Panc1 (cell line): ENCODE measurements around the gene MAMLD1. TPM values are rescaled to one million over a fixed set of nuclear protein-coding genes. Genes with fewer than 3 reads are reported as not detected.
A peak's percentile ranks its signal among the peaks of the same experiment; 100 is the strongest.

Experiments
- ATAC-seq: fragments of 200-7000 bp; cut with Tn5 transposase; 2 replicates; pipeline ENCODE4 v1.9.1; 2020; ENCODE audit warnings: mild to moderate bottlenecking, moderate library complexity
- Bru-seq: library from RNA; stranded (reverse); fragments of 400-500 nt; gene quantifications from one replicate; lab custom pipeline; 2021; lab: Mats Ljungman, UMichigan
- BruChase-seq, 2 experiments: library from RNA; stranded (reverse); fragments of 400-500 nt; gene quantifications; one replicate each; lab custom pipeline; 2021; lab: Mats Ljungman, UMichigan
- BruUV-seq: library from RNA; stranded (reverse); fragments of 400-500 nt; replicated peaks from 2 replicates; lab custom pipeline; 2021; lab: Mats Ljungman, UMichigan
- CTCF ChIA-PET: fragments of 300-600 bp; sonication (Branson Sonifier 250); formaldehyde crosslinking; loops from one replicate; lab custom pipeline; 2022; ENCODE audit warnings: antibody characterized with exemption; lab: Charles Lee
- POLR2A ChIA-PET: fragments of 300-600 bp; sonication (Branson Sonifier 250); formaldehyde crosslinking; loops from one replicate; lab custom pipeline; 2022; ENCODE audit warnings: antibody characterized with exemption; lab: Charles Lee
- DNase-seq: peaks from one replicate; pipeline ENCODE4 v3.0.0-alpha.2; 2010; ENCODE audit warnings: low read depth, low spot score
- H3K27ac ChIP-seq: 2 replicates; pipeline ENCODE4 v1.5.1; 2011; ENCODE audit warnings: mild to moderate bottlenecking, low read length, inconsistent platforms
- H3K27me3 ChIP-seq: fragments of 200-500 bp; sonication (Bioruptor generic); 2 replicates; pipeline ENCODE4 v1.6.0; 2014; ENCODE audit warnings: low read length, inconsistent platforms; ENCODE audit not compliant: control insufficient read depth, insufficient read depth
- H3K36me3 ChIP-seq: fragments of 200-500 bp; sonication (Bioruptor generic); 2 replicates; pipeline ENCODE4 v1.5.1; 2014; ENCODE audit warnings: inconsistent platforms, mild to moderate bottlenecking, low read length, moderate library complexity; ENCODE audit not compliant: control insufficient read depth, insufficient read depth
- H3K4me1 ChIP-seq: 2 replicates; pipeline ENCODE4 v1.5.1; 2011; ENCODE audit warnings: inconsistent platforms, mild to moderate bottlenecking, low read length, moderate library complexity; ENCODE audit not compliant: control insufficient read depth, insufficient read depth
- H3K4me3 ChIP-seq, 2 experiments: 2 replicates each; pipeline ENCODE4 v1.5.1; 2011 to 2012; ENCODE audit warnings: low read depth in 2 of 2, low read length in 2 of 2, mild to moderate bottlenecking in 2 of 2, inconsistent platforms in 1 of 2, moderate library complexity in 1 of 2
- H3K9me3 ChIP-seq: fragments of 200-500 bp; sonication (Bioruptor generic); 2 replicates; pipeline ENCODE4 v1.5.1; 2014; ENCODE audit warnings: low read depth, mild to moderate bottlenecking, inconsistent platforms, low read length, moderate library complexity; ENCODE audit not compliant: control insufficient read depth, insufficient read depth
- POLR2AphosphoS5 ChIP-seq: IDR thresholded peaks from 2 replicates; pipeline ENCODE4 v1.6.1; 2012; ENCODE audit warnings: mild to moderate bottlenecking, low read depth, low read length, moderate library complexity
- SIN3A ChIP-seq: IDR thresholded peaks from 2 replicates; pipeline ENCODE4 v1.6.1; 2012; ENCODE audit warnings: low read depth, mild to moderate bottlenecking, low read length, moderate library complexity, borderline replicate concordance; ENCODE audit not compliant: insufficient read depth
- TCF7L2 ChIP-seq: IDR thresholded peaks from 2 replicates; pipeline ENCODE4 v1.6.1; 2011; ENCODE audit warnings: mild to moderate bottlenecking, low read depth, low read length, inconsistent platforms
- in situ Hi-C: cut with HindIII; loops from 2 replicates; pipeline ENCODE4 v1.10.0; 2016; ENCODE audit warnings: low sequenced_read_pairs, low pct_unique_long_range_greater_than_20kb
- intact Hi-C: fragments of 100-400 bp; cut with micrococcal nuclease; formaldehyde crosslinking; loops from one replicate; pipeline ENCODE4 v1.10.0; 2022; ENCODE audit not compliant: unreplicated experiment
- long read RNA-seq: library from polyadenylated mRNA; unstranded; transcript quantifications from one replicate; pipeline ENCODE4 v2.0.0, GENCODE V29; 2021; ENCODE audit not compliant: unreplicated experiment
- polyA plus RNA-seq: library from polyadenylated mRNA; unstranded; fragments of >200 nt; gene quantifications from one replicate; pipeline ENCODE4 v1.2.1, GENCODE V29; 2012; ENCODE audit warnings: missing spikeins; ENCODE audit not compliant: insufficient read length
- total RNA-seq: library from RNA; stranded (reverse); gene quantifications from one replicate; pipeline ENCODE4 v1.2.1, GENCODE V29; 2021; ENCODE audit not compliant: unreplicated experiment
- TF ChIP-seq, protein P1 (sequence below): fragments of 450-650 bp; IDR thresholded peaks from 2 replicates; pipeline ENCODE4 v1.5.1; 2017; ENCODE audit warnings: mild to moderate bottlenecking
- TF ChIP-seq, protein P2 (sequence below), 2 experiments: IDR thresholded peaks; 2 replicates each; pipeline ENCODE4 v1.6.1; 2011 to 2012; ENCODE audit warnings: low read depth in 2 of 2, control low read depth in 1 of 2, low read length in 1 of 2, mild to moderate bottlenecking in 1 of 2, moderate library complexity in 1 of 2; ENCODE audit not compliant: insufficient read depth in 1 of 2

Gene MAMLD1, protein sequence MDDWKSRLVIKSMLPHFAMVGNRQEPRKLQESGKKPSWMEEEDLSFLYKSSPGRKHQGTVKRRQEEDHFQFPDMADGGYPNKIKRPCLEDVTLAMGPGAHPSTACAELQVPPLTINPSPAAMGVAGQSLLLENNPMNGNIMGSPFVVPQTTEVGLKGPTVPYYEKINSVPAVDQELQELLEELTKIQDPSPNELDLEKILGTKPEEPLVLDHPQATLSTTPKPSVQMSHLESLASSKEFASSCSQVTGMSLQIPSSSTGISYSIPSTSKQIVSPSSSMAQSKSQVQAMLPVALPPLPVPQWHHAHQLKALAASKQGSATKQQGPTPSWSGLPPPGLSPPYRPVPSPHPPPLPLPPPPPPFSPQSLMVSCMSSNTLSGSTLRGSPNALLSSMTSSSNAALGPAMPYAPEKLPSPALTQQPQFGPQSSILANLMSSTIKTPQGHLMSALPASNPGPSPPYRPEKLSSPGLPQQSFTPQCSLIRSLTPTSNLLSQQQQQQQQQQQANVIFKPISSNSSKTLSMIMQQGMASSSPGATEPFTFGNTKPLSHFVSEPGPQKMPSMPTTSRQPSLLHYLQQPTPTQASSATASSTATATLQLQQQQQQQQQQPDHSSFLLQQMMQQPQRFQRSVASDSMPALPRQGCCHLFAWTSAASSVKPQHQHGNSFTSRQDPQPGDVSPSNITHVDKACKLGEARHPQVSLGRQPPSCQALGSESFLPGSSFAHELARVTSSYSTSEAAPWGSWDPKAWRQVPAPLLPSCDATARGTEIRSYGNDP
- total RNA-seq: 2.1 TPM
- polyA plus RNA-seq: 1.8 TPM
- Bru-seq, nascent RNA: percentile 42 among the genes with signal in this experiment
- BruChase-seq, experiment 1, labeled RNA remaining after a 2-hour chase: percentile 45 among the genes with signal in this experiment
- percentile 41 among the genes with signal in this experiment for BruChase-seq, experiment 2, labeled RNA remaining after a 6-hour chase
- long read RNA-seq, partial matches to known transcripts: 1 of 1 reads
- long read RNA-seq, other reads (novel, unspliced or antisense): 0 of 1 reads

GRCh38 chrX:150362599-150363481, at the start of gene MAMLD1:
Gene MAMLD1 (plus strand): TSS chrX:150363317. CDS start chrX:150445517, 82,200 bp downstream.
- Histone ChIP-seq H3K27me3 (peaks cover 4% of the 10 kb centered on the region), H3K27ac (no peak within 1 kb of the TSS), H3K4me1 (peaks cover 8% of the 10 kb centered on the region; the same call in 1 of the 2 replicates), H3K36me3 (no peaks in the 10 kb centered on the region), H3K4me3 (peak within 1 kb of the TSS; percentile 51 to 84), H3K9me3 (no peaks in the 10 kb centered on the region)
- no TSS peak for BruUV-seq
- POLR2A ChIA-PET: no interaction called here
- CTCF ChIA-PET: interaction anchor here (0.6 to 1.3 kb wide), 3 partner anchors 366 to 425 kb away, joined by 3 to 7 read pairs (median 3); partner anchors contain the start of gene EOLA2
- intact Hi-C loops (loop anchor here (5.0 to 10.0 kb wide), 2 partner anchors 322 to 401 kb away; no protein-coding TSS in a partner anchor), in situ Hi-C loops (no loop called here)
- peak; percentile 64 for ATAC-seq
- DNase-seq: no peak
- TF ChIP-seq TCF7L2: no peak
- TF ChIP-seq, protein P1, sequence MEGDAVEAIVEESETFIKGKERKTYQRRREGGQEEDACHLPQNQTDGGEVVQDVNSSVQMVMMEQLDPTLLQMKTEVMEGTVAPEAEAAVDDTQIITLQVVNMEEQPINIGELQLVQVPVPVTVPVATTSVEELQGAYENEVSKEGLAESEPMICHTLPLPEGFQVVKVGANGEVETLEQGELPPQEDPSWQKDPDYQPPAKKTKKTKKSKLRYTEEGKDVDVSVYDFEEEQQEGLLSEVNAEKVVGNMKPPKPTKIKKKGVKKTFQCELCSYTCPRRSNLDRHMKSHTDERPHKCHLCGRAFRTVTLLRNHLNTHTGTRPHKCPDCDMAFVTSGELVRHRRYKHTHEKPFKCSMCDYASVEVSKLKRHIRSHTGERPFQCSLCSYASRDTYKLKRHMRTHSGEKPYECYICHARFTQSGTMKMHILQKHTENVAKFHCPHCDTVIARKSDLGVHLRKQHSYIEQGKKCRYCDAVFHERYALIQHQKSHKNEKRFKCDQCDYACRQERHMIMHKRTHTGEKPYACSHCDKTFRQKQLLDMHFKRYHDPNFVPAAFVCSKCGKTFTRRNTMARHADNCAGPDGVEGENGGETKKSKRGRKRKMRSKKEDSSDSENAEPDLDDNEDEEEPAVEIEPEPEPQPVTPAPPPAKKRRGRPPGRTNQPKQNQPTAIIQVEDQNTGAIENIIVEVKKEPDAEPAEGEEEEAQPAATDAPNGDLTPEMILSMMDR: no peak; the same call in 1 of the 2 replicates
- TF ChIP-seq, protein P2, sequence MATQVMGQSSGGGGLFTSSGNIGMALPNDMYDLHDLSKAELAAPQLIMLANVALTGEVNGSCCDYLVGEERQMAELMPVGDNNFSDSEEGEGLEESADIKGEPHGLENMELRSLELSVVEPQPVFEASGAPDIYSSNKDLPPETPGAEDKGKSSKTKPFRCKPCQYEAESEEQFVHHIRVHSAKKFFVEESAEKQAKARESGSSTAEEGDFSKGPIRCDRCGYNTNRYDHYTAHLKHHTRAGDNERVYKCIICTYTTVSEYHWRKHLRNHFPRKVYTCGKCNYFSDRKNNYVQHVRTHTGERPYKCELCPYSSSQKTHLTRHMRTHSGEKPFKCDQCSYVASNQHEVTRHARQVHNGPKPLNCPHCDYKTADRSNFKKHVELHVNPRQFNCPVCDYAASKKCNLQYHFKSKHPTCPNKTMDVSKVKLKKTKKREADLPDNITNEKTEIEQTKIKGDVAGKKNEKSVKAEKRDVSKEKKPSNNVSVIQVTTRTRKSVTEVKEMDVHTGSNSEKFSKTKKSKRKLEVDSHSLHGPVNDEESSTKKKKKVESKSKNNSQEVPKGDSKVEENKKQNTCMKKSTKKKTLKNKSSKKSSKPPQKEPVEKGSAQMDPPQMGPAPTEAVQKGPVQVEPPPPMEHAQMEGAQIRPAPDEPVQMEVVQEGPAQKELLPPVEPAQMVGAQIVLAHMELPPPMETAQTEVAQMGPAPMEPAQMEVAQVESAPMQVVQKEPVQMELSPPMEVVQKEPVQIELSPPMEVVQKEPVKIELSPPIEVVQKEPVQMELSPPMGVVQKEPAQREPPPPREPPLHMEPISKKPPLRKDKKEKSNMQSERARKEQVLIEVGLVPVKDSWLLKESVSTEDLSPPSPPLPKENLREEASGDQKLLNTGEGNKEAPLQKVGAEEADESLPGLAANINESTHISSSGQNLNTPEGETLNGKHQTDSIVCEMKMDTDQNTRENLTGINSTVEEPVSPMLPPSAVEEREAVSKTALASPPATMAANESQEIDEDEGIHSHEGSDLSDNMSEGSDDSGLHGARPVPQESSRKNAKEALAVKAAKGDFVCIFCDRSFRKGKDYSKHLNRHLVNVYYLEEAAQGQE (IDR thresholded peaks at IDR 0.05; ENCODE audit: insufficient read depth in 1 of 2, low read depth in 2 of 2, low read length in 1 of 2): no peak
- TF ChIP-seq POLR2AphosphoS5: no peak
- TF ChIP-seq SIN3A: no peak

GRCh38 chrX:150313514-150313913, 49.6 kb upstream of the MAMLD1 start:
- ChIA-PET POLR2A (no interaction called here), CTCF (interaction anchor here (0.6 kb wide), 1 partner anchor 629 kb away, joined by 5 read pairs; no protein-coding TSS in a partner anchor)
- intact Hi-C loops: no loop called here

More at GRCh38 chrX:150313514-150313913, 49.6 kb upstream of the MAMLD1 start:
- Histone ChIP-seq H3K4me1 (no peaks in the 10 kb centered on the region), H3K4me3 (no peak overlapping the region), H3K36me3 (no peaks in the 10 kb centered on the region), H3K27me3 (no peaks in the 10 kb centered on the region), H3K27ac (no peak overlapping the region), H3K9me3 (no peaks in the 10 kb centered on the region)
- no TSS peak for BruUV-seq
- no peak for ATAC-seq
- DNase-seq: no peak
- in situ Hi-C loops: no loop called here
- no peak for TF ChIP-seq TCF7L2
- TF ChIP-seq, protein P2 (IDR thresholded peaks at IDR 0.05; ENCODE audit: insufficient read depth in 1 of 2, low read depth in 2 of 2, low read length in 1 of 2): no peak
- no peak for TF ChIP-seq SIN3A
